Activated CD8-positive, alpha-beta memory T cell treated with anti-CD3 and anti-CD28 coated beads for 24 hours (primary cell): ENCODE results near the gene RASA2.

ENCODE experiments used
- DNase-seq: peaks from one replicate; pipeline ENCODE4 v3.0.0-alpha.2; 2020

Gene RASA2, protein sequence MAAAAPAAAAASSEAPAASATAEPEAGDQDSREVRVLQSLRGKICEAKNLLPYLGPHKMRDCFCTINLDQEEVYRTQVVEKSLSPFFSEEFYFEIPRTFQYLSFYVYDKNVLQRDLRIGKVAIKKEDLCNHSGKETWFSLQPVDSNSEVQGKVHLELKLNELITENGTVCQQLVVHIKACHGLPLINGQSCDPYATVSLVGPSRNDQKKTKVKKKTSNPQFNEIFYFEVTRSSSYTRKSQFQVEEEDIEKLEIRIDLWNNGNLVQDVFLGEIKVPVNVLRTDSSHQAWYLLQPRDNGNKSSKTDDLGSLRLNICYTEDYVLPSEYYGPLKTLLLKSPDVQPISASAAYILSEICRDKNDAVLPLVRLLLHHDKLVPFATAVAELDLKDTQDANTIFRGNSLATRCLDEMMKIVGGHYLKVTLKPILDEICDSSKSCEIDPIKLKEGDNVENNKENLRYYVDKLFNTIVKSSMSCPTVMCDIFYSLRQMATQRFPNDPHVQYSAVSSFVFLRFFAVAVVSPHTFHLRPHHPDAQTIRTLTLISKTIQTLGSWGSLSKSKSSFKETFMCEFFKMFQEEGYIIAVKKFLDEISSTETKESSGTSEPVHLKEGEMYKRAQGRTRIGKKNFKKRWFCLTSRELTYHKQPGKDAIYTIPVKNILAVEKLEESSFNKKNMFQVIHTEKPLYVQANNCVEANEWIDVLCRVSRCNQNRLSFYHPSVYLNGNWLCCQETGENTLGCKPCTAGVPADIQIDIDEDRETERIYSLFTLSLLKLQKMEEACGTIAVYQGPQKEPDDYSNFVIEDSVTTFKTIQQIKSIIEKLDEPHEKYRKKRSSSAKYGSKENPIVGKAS

DNA sequence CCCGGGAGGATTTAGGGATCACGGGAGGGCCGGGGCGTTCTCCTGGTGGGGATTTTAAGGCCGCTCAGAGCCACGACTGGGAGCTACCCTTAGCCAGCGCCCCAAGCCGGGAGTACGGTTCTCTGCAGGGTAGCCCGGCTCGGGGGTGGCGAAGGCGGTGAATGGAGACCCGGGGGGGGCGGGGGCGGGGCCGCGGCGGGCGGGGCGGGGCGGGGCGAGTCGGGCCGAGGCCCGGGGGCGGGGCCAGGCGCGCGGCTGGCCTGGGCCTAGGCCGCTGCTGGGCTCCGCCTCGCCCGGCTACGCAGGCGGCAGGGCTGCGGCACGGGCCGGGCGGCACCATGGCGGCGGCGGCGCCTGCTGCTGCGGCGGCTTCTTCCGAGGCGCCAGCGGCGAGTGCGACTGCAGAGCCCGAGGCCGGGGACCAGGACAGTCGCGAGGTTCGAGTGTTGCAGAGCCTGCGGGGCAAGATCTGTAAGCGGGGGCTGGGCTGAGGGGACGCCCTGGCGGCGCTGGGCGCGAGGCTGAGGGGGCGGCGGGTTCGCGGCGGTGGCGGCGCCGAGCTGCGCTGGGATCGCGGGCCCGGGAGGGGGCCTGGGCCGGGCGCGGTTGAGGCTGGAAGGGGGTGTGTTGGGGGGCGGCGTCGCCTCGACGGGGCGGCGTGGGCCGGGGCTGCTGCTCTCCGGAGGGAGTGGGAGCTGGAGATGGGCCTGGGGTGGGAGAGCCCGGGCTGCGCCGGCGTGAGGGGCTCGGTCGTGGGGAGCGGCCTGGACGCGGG is at the start of gene RASA2:
TSS of gene RASA2 (plus strand) at position 282 of the 775 bp plus-strand sequence. CDS start at position 339, 57 bp downstream.
- peak; percentile 91 for DNase-seq

DNA sequence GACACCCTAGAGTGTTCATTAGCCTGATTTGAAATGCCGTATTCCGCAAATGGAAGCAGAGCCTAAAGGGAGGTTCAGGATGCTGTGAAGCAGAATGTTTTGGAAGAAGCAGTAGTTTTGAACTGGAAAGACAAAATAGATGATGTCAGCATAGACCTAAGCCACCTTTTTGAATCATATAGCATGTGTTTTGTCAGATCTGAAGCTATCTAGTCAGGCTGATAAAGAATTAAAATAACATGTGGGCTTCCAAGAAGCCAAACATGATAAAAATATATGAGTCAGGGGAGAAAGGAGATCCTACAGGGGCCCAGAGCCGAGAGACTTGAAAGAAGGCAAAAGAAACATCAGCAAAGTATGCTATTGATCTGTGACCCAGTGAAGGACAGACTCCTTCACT is 47.2 kb upstream of the RASA2 start:
- DNase-seq, result peak; percentile 21

DNA sequence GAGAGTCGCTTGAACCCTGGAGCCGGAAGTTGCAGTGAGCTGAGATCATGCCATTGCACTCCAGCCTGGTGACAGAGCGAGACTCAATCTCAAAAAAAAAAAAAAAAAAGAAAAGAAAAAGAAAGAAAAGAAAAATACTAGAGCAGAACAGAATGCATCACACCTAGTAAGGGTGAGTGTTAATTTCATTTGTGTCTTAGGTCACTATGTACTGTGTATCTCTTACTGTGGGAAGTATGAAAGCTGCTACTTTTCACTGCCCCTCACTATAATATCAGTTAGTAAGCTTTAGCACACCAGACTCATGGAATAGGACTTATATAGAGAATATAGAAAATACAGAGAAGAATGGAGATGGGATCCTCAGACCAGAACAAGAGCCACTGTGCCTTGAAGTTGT is 45.9 kb upstream of the RASA2 start:
- DNase-seq, result no peak

DNA sequence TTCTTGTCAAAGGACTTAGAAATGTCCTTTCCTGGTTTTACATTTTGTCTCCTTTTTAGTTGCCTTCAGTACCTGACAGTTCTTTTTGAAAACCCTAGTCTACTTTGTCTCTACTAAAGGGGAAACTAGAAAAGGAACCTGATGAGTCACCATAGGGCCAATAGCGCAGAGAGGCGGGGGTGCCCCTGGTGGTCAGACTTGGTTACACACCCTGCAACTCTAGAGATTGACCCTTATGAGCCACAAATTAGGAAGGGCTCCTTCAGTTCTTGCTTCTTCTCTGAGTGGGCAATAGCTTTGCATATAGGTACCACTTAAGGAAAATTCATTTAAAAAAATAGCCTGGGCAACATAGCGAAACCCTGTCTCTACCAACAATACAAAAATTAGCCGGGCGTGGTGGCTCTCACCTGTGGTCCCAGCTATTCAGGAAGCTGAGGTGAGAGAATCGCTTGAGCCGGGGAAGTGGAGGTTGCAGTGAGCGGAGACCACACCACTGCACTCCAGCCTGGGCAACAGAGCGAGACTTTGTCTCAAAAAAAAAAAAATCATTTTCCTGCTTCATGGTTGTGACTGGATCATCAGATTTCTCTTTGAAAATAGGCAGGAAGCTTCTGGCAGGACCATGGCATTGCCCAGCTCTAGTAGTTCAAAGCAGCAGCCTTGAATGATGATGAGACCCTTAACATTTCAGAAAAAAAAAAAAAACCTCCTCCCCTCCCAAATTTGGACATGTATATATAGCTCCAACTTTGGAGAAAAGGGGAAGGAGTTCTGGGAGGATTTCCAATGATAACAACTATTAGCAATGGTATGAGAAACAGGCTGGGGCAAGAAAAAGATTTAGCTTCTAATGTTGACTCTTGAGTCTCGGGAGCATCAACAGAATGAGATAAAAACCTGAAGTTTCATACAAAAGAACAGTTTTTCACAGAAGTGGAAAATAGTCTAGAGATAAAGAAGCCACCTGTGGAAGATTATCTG is 45.2 kb upstream of the RASA2 start:
- peak; percentile 88 for DNase-seq

DNA sequence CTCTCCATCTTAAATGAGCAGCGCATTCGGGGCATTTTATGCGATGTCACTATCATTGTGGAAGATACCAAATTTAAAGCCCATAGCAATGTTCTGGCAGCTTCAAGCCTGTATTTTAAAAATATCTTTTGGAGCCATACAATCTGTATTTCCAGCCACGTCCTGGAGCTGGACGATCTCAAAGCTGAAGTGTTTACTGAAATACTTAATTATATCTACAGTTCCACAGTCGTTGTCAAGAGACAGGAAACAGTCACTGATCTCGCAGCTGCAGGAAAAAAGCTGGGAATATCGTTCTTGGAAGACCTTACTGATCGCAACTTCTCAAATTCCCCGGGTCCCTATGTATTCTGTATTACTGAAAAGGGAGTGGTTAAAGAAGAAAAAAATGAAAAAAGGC is 44.4 kb upstream of the RASA2 start:
- DNase-seq, result peak; percentile 21

DNA sequence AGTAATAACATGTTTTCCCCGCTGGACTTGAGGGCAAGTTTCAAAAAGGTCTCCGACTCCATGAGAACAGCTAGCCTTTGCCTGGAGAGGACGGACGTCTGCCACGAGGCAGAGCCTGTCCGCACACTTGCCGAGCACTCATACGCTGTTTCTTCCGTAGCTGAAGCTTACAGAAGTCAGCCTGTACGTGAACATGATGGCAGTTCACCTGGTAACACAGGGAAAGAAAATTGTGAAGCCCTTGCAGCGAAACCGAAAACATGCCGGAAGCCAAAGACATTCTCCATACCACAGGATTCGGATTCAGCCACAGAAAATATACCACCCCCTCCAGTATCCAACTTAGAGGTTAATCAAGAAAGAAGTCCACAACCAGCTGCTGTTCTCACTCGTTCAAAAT is 43.9 kb upstream of the RASA2 start:
- DNase-seq, result peak; percentile 3

DNA sequence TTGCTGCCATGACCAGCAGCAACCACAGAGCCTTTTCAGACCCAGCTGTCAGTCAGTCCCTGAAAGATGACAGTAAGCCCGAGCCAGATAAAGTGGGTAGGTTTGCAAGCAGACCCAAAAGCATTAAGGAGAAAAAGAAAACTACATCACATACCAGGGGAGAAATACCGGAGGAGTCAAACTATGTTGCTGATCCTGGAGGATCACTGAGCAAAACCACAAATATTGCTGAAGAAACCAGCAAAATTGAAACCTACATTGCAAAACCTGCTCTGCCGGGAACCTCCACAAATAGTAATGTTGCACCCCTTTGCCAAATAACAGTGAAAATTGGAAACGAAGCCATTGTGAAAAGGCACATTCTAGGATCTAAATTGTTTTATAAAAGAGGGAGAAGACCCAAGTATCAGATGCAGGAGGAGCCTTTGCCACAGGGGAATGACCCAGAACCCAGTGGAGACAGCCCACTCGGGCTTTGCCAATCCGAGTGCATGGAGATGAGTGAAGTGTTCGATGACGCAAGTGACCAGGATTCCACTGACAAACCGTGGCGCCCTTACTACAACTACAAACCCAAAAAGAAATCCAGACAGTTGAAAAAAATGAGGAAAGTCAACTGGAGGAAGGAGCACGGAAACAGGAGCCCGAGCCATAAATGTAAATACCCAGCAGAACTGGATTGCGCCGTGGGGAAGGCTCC is 42.1 kb upstream of the RASA2 start:
- DNase-seq, result no peak

DNA sequence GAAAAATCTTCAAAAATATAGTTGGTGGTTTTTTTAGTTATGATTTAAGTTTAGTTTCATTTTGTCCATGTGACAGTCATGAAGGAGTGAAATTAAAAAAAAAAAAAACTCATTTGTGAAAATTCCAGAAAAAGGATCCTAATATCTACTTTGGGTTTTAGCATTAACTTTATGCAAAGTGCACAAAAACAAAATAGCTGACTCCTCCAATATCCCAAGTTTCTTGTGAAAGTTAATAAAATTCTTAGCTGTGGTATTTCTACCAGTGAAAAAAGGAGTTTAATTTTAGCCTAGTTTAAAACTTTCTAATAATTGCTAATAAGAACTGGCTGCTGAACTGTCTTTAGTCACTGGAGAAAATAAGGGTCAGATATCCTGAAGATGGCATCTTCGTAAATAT is 40.8 kb upstream of the RASA2 start:
- DNase-seq, result no peak

DNA sequence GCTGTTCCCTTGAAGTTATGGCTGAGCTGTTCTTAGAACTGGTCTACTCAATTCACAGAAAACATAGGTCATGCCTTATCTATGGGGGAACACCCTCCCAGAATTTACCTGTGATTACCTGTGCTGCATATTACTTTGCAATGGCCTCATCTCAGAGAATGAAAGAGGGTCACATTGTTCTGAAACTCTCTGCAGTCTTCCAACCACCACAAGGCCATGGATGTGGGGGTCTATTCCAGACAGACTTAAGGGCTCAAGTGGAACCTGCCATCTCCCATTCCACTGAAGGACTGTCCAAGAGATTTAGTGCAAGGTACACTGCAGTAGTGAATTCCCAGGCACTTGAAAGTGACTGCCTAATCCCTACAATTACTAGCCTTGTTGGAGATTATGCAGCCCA is 40.1 kb upstream of the RASA2 start:
- peak; percentile 17 for DNase-seq

DNA sequence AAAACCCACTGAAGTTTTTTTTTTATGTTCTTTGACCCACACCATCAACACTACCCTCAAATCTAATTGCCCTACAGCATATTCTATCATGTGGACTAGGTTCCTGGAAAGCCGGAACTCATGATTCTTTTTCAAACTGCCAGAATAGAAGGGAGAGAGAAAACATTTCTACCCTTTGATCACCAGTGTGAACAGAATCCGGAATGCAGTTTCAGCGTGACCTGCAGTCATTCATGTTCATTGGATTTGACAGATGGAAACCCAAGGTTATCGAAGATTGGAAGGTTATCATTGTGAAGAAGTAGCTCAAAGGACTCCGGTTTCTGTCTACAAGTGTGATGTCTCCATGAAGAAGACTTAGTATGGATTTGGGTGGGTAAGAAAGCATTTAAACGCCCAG is 39.4 kb upstream of the RASA2 start:
- no peak for DNase-seq

DNA sequence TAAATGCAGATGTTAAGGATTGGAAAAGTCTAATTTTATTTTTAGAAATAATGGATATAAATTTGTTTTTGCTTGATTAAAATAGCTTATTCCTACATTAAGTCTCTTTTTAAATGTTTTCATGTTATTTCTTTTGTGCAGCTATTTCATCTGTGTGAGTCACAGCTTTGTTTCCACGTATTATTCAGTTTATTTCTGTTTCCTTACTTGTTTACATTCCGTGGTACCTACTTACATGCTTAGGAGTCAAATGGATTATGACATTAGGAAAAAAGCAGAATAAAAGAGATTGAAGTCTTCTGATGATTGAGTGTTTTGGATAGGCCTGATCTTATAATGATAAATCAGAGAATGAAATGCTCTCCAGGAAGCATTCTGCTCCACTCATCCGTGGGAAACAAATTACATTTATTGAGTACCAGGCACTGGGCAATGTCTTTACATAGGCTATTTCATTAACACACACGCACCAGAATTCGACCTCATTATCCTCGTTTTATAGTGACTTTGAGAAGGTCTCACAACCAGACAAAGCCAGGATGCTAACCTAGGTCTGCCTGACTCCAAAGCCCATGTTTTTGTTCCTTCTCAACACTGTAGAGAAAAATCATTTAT is 38.1 kb upstream of the RASA2 start:
- no peak for DNase-seq

DNA sequence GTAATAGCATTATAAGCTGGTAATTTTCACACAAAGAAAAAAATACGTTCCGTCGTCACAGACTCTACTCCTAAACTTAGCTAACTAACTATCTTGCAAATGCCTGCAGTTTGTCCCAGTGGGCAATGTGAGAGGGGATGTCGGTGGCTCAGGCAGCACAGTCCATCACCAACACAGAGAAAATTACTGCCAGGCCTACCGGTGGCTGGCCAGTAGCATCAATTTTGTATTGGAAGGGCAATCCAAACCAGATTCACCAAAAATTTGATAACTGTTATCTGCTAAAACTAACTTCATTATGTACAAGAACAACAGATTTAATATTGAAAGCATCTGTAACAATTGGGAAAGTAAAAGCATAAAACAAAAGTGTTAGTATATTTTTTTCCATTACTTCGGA is 37.4 kb upstream of the RASA2 start:
- DNase-seq, result no peak

DNA sequence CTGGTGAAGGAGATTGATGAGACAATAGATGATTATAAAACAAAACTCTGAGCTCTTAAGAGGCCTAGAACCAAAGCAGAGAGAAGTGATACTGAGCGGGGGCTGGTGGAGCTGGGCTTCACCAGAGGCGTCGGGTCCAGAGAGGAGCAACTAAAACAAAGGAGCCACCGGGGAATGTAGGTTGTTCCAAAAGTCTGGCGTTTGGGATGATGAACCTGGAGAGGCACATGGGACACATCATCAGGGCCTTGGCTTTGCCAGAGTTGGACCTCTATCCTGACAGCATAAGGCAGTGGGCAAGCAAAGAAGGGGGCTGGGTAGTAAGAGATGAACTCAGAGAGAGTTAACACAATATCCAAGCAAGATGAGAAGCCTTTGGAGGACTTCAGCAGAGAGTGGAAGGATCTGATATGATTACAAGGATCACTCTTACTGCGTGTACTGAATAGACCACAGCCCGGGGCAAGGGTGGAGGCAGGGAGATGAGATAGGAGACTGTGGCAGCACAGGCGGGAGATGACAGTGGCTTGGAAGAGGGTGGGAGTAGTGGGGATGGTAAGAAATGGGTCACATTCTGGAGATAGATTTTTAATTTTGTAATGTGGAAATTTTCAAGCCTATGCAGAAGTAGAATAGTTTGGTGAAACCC is 36.0 kb upstream of the RASA2 start:
- peak; percentile 40 for DNase-seq

DNA sequence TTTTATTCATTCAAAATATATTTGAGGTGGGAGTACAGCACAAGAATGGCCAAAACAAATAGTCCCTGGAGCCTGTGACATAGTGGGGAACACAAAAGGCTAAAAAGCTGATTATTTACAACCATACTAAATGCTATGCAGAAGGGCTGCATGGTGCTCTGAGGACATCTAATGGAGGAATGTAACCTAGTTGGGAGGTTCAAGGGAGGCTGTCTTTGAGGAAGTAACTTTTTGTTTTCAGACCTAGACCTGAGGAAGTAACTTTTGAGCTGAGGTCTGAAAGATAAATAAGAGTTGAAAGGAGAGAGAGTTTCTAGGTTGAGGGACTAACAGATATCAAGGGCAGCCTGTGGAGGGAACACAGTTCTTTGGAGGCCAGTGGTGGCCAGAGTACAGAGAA is 34.8 kb upstream of the RASA2 start:
- DNase-seq, result no peak

DNA sequence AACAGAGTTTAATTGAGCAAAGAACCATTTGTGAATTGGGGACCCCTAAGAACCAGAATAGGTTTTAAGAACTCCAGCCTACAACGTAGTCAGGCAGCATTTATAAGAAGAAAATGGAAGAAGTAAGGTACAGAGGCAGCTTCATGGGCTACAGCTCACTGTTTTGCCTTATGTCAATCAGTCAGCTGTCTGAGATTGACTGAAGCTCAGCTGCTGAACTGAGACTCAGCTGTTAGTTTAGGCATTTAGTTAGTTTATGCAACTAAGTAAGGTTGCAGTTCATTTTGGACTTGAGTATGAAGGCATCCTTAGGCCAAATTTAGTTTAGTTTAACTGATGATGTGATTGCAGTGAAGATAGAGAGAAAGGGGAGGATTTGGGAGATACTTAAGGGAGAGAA is 34.1 kb upstream of the RASA2 start:
- no peak for DNase-seq

DNA sequence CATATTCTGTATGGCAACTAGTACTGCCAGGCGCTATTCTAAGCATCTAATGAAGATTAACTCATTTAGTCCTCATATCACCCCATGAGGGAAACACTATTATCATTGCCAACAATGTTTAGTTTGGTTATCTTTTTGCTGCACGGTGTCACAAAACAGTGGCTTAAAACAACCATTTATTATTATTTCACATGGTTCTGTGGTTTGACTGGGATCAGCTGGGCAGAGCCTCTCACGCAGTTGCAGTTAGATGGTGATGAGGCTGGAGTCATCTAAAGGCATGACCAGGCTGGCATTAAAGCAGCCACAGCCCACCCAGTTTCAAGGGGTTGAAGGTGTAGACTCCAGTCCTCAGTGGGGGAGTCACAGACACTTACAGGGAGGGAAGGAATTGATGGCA is 32.8 kb upstream of the RASA2 start:
- DNase-seq, result no peak

DNA sequence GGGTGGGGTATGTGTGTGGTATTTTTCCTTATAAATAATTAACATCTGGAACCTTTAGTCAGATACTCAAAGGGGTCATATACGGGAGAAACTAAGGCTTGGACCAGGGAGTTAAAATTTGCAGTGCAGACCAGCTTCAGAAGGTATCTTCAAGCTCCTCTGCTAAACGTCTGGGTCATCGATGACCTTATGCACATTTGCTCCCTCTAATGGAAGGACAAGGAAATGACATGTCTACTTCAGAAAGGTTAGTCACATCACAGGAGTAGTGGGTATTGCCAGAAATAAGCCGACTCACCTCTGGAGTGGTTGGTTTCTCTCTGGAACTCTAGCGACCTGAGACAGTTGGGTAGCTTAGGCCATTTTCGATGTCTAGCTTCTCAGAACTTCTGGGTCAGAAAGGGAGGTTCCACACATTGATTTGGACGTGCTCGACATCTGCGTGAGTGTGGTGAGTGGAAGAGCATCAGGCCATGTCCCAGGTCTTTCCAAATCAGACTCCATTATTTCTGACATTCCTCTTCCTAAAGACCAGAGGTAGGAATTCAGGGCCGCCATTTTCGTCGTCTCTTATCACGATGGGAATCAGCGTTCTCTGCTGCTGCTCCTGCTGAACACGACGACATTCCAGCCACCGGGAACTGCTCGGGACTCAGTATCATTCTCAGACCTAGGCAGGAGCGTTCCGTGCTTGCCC is 31.8 kb upstream of the RASA2 start:
- DNase-seq, result no peak

DNA sequence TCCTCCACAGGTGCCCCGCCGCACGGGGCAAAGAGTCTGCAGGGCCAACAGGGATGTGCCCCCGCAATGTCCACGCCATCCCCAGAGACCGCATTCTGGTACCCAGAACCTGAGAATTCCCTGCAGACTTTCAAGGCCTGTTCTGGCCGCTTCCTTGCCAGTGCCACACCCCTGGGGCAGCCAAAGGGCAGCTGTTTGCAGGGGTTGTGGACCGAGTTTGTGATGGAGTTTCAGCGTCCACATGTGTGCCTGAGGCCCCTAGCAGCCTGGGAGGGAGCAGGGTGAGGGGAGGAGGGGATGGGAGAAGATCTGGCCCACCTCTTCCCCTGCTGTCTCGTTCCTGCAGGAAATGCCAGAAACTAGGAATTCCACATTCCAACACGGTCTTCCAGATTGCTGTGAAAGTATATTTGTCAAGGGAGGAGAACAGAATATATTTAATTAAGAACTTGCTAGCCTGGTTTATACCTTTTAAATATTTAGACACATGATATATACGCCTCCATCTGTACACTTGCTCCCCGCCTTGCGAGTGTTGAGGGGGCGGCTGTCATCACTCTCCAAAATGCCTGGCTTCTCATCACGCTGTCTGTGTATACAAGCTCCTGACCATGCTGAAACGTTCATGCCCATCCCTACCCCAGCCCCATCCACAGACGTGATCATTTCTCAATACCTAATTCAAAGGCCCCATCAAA is 31.1 kb upstream of the RASA2 start:
- no peak for DNase-seq

DNA sequence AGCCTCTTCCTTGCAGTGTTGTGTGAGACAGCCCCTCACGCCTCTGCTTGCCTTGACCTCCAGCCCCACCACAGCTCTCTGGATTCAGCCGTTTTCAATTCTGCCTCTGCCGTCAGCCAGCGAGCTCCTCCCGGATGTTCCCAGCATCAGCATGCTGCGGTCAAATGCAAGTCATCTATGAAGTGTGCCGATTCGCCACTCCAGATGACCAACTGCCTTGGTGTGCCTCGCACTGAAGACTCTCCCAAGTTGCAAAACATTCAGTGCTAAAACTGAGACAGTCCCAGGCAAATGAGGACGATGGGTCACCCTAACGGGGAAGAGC is 30.6 kb upstream of the RASA2 start:
- no peak for DNase-seq
